ENCODE results near the gene ACTN1. TPM values are rescaled to one million over a fixed set of nuclear protein-coding genes. Genes with fewer than 3 reads are reported as not detected.
A peak's percentile ranks its signal among the peaks of the same experiment; 100 is the strongest.
"Not testable (repeated sequence)": the region's sequence is repeated elsewhere in the genome, so short reads cannot be mapped to it uniquely, and the experiment has no call there.

Gene ACTN1
- polyA plus RNA-seq, 1 donor, result 46.3 TPM

DNA sequence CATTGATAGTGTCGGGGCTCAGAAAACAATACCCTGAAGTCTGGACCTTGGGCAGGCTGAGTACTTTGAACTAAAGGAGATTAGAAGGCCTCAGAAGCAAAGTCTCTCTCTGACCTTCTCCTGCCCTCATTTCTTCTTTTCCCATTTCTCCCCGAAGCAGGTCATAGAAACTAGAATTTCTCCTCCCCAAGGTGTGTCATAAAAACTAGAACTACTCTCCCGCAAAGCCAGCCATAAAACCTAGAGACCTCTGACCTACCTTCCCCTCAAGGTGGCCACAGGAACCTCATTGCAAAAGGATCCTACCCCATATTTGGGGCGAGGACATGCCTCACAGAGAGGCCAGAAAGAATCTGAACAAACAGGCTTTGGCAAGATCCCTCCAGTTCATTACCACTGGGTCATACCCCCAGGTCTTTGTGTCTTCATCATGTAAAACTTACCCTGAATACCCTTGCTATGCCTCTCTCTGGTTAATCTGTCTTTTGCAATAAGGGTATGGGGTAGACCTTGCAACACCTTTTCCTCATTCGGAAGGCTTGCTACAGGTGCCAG, 121.5 kb downstream of the ACTN1 start:
- no peak for DNase-seq

DNA sequence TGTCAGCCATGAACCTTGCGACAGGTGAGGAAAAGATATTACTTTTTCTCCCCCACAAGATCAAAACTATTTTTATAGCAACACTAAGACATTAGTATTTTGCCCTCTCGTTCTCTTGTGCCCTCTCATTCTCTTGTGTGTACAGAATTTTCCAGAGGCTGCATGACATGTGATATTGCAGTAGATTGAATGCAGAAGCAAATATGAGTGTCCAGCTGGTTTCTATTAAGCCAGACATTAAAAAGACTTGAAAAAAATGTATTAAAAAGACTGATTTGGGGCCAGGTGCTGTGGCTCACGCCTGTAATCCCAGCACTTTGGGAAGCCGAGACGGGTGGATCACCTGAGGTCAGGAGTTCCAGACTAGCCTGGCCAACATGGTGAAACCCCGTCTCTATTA, 122.5 kb downstream of the ACTN1 start:
- DNase-seq, result no peak

DNA sequence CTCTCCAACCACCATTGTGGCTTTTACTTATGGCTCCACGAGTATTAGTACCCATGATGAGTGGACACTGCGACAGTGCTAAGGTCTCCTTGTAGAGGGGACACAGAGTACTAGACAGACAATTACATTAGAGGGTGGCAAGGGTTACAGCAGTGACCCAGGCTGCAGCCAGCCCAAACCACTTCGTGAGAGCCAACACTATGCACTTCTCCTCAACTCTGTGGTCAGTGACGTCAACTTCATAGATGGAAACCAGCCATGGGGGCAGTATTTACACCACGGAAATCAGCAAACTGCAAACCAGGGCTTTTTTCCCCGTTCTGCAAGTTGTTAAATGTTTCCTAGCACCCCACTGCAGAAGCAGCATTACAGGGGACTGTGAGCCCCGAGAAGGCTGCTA, 124.7 kb downstream of the ACTN1 start:
- no peak for DNase-seq

GRCh38 chr14:68853749-68854148, 125.4 kb downstream of the ACTN1 start:
- no peak for DNase-seq

- DNase-seq, result not testable (repeated sequence)
Measured at GRCh38 chr14:68852493-68852892, 126.6 kb downstream of the ACTN1 start.

DNA sequence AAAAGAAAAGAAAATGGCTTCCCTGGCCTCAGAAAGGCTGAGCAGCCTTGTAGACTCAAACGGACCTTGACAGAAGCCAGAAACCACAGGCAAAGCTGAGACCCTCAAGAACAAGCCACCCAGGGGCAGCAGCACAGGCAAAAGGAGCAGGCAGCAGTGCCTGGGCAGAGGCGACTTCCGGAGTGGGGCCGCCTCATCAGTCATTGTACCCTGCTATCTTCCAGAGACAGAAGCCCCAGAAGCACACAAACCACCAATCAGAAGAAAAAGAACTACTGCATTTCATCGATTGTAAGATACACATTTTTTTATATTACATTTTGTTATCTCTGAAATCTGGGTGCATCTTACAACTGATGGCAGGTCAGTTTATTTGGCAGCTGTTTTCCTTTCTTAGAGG, 128.0 kb downstream of the ACTN1 start:
- DNase-seq, result no peak

GRCh38 chr14:68849416-68849815, 129.7 kb downstream of the ACTN1 start:
- DNase-seq, result no peak

DNA sequence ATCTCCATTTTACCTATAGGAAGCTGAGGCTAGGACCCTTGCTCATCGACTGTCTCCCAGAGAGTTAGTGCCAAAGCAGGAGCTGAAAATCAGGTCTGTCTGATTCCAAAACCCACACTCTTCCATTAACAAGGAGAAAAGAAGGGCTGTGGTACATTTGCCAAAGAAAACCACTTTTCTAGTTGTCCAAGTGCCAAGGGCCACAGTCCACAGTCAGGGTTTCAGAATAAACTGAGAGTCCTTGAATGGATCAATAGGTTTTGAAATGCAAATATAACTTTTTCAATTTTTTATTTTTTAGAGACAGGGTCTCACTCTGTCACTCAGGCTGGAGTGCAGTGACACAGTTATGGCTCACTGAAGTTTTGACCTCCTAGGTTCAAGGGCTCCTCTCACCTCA, 130.8 kb downstream of the ACTN1 start:
- no peak for DNase-seq

- DNase-seq, result not testable (repeated sequence)
Measured at GRCh38 chr14:68847640-68848039, 131.5 kb downstream of the ACTN1 start.

GRCh38 chr14:68846466-68846865, 132.6 kb downstream of the ACTN1 start:
- no peak for DNase-seq

GRCh38 chr14:68844210-68844545, 134.9 kb downstream of the ACTN1 start:
- no peak for DNase-seq

DNA sequence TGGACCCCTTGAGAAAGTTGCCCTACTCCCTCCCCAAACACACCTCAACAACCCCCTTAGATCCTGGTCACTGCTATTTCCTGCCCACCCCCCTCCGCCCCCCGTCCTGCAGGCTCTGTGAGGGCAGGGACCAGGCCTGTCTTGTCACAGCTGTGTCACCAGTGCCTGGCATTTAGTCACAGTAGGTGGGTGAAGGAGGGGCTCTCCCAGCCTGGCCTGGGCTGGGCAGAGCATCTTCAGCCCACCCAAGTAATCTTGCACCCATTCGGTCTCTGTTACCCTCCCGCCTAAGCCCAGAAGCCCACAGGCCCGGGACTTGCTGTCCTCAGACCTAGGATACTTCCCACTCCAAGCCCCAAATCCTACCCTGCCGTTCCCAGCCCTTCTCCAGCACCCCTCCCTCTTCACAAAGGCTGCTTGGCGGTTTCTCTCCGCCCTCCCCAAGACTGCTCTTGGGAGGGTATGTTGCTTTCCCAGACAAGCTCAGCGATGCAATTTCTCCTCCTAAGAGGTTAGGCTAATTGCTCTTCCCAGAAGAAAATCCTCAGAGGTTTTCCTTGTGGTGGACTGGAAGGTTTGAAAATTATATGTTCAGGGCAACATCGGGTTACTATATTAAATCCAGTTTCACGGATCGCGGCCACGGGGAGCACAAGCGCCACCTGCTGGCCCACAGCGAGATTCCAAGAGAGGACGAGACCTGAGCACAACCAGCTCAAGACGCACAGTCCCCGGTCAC, 135.5 kb downstream of the ACTN1 start:
- DNase-seq, result peak; percentile 86

- no peak for DNase-seq
Measured at GRCh38 chr14:68842298-68842697, 136.8 kb downstream of the ACTN1 start.

DNA sequence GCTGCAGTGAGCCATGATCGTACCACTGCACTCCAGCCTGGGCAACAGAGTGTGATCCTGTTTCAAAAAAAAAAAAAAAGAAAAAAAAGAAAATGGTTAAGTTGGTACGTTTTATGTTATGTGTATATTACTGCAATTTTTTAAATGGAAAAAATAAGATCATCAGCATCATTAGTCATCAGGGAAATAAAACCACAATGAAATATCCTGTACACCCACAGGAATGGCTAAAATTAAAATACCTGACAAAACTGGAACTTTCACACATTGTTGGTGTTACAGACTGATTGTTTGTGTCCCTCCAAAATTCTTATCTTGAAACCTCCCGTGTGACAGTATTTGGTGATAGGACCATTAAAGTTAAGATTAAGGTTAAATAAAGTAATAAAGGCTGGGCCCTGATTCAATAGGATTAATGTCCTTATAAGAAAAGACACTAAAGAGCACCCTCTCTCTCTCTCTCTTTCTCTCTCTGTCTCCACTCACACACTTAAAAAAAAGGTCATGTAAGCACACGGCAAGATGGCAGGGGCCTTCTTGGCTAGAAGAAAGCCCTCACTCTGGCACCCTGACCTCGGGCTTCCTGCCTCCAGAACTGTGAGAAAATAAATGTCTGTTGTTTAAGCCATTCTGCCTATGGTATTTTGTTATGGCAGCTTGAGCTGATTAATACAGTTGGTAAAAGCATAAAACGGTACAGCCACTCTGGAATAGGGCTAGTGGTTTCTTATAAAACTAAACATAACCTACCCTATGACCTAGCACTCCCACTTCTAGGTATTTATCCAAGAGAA, 137.9 kb downstream of the ACTN1 start:
- DNase-seq, result no peak

- DNase-seq, result no peak
Measured at GRCh38 chr14:68840454-68840853, 138.6 kb downstream of the ACTN1 start.

DNA sequence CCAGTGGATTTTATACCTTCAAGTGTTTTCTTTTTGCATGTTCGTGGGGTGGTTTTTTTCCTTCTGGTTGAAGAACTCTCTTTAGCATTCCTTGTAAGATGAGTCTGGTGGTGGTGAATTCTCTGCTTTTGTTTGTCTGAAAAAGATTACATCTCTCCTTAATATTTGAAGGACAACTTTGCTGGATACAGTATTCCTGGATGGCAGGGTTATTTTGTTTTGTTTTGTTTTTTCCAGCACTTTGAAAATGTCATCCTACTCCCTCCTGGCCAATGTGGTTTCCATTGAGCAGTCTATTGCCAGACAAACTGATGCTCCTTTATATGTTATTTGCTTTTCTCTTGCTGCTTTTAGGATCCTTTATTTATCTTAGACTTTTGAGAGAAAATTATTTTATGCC, 143.0 kb downstream of the ACTN1 start:
- DNase-seq, result no peak

GRCh38 chr14:68834816-68835215, 144.3 kb downstream of the ACTN1 start:
- DNase-seq, result no peak

GRCh38 chr14:68828698-68829097, 150.4 kb downstream of the ACTN1 start:
- DNase-seq, result no peak

GRCh38 chr14:68825729-68826128, 153.4 kb downstream of the ACTN1 start:
- DNase-seq, result no peak

- DNase-seq, result peak; percentile 69
Measured at GRCh38 chr14:68824517-68825347, 154.4 kb downstream of the ACTN1 start.

- DNase-seq, result no peak
Measured at GRCh38 chr14:68824207-68824516, 154.9 kb downstream of the ACTN1 start.

Measured in hindlimb muscle (tissue), 1 donor.